C4-2B (cell line): ENCODE measurements around the gene H2AZ2.

Experiments used
- ZFX ChIP-seq: fragments of 450-650 bp; IDR thresholded peaks from 2 replicates; pipeline ENCODE4 v1.6.1; 2017
- TF ChIP-seq, protein P1 (sequence below): fragments of 450-650 bp; conservative IDR thresholded peaks from 2 replicates; pipeline ENCODE4 v1.5.1; 2017; ENCODE audit warnings: mild to moderate bottlenecking

GRCh38 chr7:44796504-44797328 lies 51.2 kb downstream of the H2AZ2 start, which contains the start of gene PPIA:
- TF ChIP-seq, protein P1, sequence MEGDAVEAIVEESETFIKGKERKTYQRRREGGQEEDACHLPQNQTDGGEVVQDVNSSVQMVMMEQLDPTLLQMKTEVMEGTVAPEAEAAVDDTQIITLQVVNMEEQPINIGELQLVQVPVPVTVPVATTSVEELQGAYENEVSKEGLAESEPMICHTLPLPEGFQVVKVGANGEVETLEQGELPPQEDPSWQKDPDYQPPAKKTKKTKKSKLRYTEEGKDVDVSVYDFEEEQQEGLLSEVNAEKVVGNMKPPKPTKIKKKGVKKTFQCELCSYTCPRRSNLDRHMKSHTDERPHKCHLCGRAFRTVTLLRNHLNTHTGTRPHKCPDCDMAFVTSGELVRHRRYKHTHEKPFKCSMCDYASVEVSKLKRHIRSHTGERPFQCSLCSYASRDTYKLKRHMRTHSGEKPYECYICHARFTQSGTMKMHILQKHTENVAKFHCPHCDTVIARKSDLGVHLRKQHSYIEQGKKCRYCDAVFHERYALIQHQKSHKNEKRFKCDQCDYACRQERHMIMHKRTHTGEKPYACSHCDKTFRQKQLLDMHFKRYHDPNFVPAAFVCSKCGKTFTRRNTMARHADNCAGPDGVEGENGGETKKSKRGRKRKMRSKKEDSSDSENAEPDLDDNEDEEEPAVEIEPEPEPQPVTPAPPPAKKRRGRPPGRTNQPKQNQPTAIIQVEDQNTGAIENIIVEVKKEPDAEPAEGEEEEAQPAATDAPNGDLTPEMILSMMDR = no peak
- TF ChIP-seq ZFX = peak; percentile 48; the same call in 1 of the 2 replicates
